Pericardium fibroblast (primary cell): ENCODE results near the gene AP4B1. TPM values are rescaled to one million over a fixed set of nuclear protein-coding genes. Genes with fewer than 3 reads are reported as not detected.

Source experiments
- total RNA-seq: library from RNA; depleted of rRNA; stranded (reverse); fragments of >200 nt; gene quantifications from 2 replicates; pipeline ENCODE4 v1.2.3, GENCODE V29; 2015

AP4B1 gene
- 7.9 and 10.1 TPM in 2 replicates for total RNA-seq

GRCh38 chr1:113904674-113905434 is at the start of gene AP4B1, which contains the start of gene DCLRE1B:
Gene AP4B1, minus strand, starts transcription at chr1:113904799. Its CDS starts 82 bp downstream, at chr1:113904717.
Gene DCLRE1B, plus strand, starts transcription at chr1:113905326. Its CDS starts 261 bp downstream, at chr1:113905587.

GRCh38 chr1:113928941-113929749 is 24.5 kb upstream of the AP4B1 start, which contains the start of gene HIPK1:
Gene HIPK1, plus strand, starts transcription at chr1:113929324.

DNA sequence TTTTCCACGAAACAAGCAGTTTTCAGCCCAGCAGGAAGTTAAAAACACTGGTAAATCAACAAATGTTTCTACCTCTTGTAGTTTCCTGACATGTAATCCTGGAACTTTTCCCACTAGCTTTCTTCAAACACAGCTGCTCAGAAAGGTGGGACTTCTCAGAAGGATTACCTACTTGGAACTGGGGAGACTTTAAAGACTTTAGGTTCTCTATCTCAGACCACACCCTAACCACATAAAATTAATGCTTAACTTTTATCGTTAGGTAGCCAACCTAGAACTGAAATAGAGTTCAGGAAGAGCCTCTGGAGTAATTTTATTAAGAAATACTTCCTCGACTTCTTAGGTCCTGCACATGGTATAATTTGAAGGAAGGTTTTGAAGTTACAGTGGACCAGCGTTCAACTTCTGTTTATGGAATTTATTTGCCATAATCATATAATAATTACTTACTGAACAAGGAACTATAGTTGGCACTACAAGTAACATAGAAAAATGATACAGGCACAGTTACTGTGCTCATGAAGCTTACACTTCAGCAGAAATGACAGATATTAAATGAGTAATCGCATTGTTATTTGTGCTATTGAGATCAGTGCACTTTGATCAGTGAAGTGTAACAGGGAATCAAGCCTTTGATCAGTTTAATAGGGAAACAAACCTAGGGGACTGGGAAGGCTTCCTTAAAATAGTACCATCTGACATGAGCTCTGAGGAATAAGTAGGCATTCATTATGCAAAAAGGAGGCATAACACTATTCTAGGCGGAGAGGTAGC is 17.0 kb downstream of the AP4B1 start, which contains the start of gene BCL2L15:
Gene BCL2L15 (minus strand): TSS at position 180 of the 774 bp plus-strand sequence. CDS start 206 bp downstream, outside the sequence.

DNA sequence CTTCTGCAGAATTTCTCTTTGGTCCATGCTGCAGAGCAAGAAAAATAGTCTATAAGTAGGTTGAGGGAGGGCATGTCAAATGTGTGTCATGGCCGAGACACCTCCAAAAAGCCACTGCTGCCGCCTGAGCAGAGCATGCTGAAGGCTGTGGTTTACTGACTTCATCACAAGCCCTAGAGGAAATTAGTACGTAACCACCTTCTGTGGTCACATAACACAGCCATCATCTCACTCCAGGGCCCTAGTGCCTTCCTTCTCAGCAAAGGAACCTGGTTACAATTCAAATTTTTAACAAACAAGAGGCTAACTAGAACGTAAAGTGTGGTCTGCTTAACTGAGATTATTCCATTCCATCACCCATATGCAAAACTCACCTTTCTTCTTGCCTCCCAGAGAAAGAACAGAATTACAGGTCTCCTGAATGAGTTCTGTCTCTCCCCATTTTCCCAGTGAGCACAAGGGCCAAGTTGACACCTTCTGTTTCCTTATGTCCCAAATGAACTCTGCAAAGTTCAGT is 32.9 kb downstream of the AP4B1 start, which contains the start of gene PTPN22:
Gene PTPN22 (minus strand): TSS at position 116 of the 517 bp plus-strand sequence.

Other genes starting within 250 kb of the AP4B1 start
- 13.1 and 25.4 TPM in 2 replicates for gene PHTF1, start 145.3 kb downstream of the AP4B1 start, total RNA-seq
- 4.3 and 9.5 TPM in 2 replicates for gene RSBN1, start 92.3 kb downstream of the AP4B1 start, total RNA-seq
- 0.34 TPM in 1 of 2 replicates, not detected in the other for gene PTPN22, start 33.1 kb downstream of the AP4B1 start, total RNA-seq
- under 0.01 TPM in 1 of 2 replicates, not detected in the other for gene BCL2L15, start 17.2 kb downstream of the AP4B1 start, total RNA-seq
- 4.8 and 7.1 TPM in 2 replicates for gene DCLRE1B, start 527 bp upstream of the AP4B1 start, total RNA-seq
- gene HIPK1, start 24.5 kb upstream of the AP4B1 start, total RNA-seq = 14.5 and 17.7 TPM in 2 replicates
- 320 and 623 TPM in 2 replicates for gene OLFML3, start 74.7 kb upstream of the AP4B1 start, total RNA-seq
- gene SYT6, start 249.1 kb upstream of the AP4B1 start, total RNA-seq = not detected in 2 replicates